WTC11 (cell line): ENCODE data around the gene TMEM127. TPM values are rescaled to one million over a fixed set of nuclear protein-coding genes. Genes with fewer than 3 reads are reported as not detected.

Source experiments
- ATAC-seq: fragments of 200-7000 bp; cut with Tn5 transposase; 2 replicates; pipeline ENCODE4 v1.10.0; 2021; ENCODE audit warnings: mild to moderate bottlenecking, moderate library complexity
- CTCF ChIA-PET: fragments of 300-600 bp; sonication (Branson Sonifier 250); formaldehyde crosslinking; loops from one replicate; lab custom pipeline; 2021; ENCODE audit warnings: antibody characterized with exemption; lab: Charles Lee
- POLR2A ChIA-PET: fragments of 350-600 bp; sonication (Branson Sonifier 250); formaldehyde crosslinking; loops from one replicate; lab custom pipeline; 2021; ENCODE audit warnings: antibody characterized with exemption; lab: Charles Lee
- DNase-seq: peaks from one replicate; pipeline ENCODE4 v3.0.0; 2021; ENCODE audit warnings: low spot score
- H3K27ac Mint-ChIP-seq: 2 replicates; pipeline ENCODE4 v1.8.0; 2021; ENCODE audit warnings: mixed read lengths
- H3K27me3 Mint-ChIP-seq: 2 replicates; pipeline ENCODE4 v1.8.0; 2021; ENCODE audit warnings: low read depth, mild to moderate bottlenecking, moderate library complexity, mixed read lengths
- H3K36me3 Mint-ChIP-seq: 2 replicates; pipeline ENCODE4 v1.8.0; 2021; ENCODE audit warnings: mixed read lengths
- H3K4me1 Mint-ChIP-seq: 2 replicates; pipeline ENCODE4 v1.8.0; 2022; ENCODE audit warnings: mixed read lengths
- H3K4me3 Mint-ChIP-seq: 2 replicates; pipeline ENCODE4 v1.8.0; 2021; ENCODE audit warnings: mild to moderate bottlenecking, moderate library complexity, mixed read lengths
- H3K9me3 Mint-ChIP-seq: 2 replicates; pipeline ENCODE4 v1.8.0; 2021; ENCODE audit warnings: mixed read lengths
- ATF6 ChIP-seq: sonication (generic); formaldehyde crosslinking; IDR thresholded peaks from 2 replicates; pipeline ENCODE4 v1.8.1; 2023; ENCODE audit warnings: mild to moderate bottlenecking, missing genetic modification reagents
- CDX4 ChIP-seq: fragments of 250-450 bp; sonication (Bioruptor Pico); IDR thresholded peaks from 2 replicates; pipeline ENCODE4 v1.9.0; 2021; ENCODE audit warnings: moderate library complexity, mild to moderate bottlenecking, inconsistent platforms, borderline replicate concordance
- CREB1 ChIP-seq: sonication (generic); formaldehyde crosslinking; IDR thresholded peaks from 2 replicates; pipeline ENCODE4 v1.8.0; 2023; ENCODE audit warnings: mild to moderate bottlenecking, missing genetic modification reagents
- ESRRA ChIP-seq: sonication (generic); formaldehyde crosslinking; IDR thresholded peaks from 2 replicates; pipeline ENCODE4 v1.8.1; 2022; ENCODE audit warnings: mild to moderate bottlenecking, missing genetic modification reagents, borderline replicate concordance
- IRF2 ChIP-seq: sonication (generic); formaldehyde crosslinking; IDR thresholded peaks from 2 replicates; pipeline ENCODE4 v1.8.0; 2022; ENCODE audit warnings: low read depth, missing genetic modification reagents, borderline replicate concordance
- JUN ChIP-seq: sonication (generic); formaldehyde crosslinking; IDR thresholded peaks from 2 replicates; pipeline ENCODE4 v1.8.0; 2023; ENCODE audit warnings: mild to moderate bottlenecking, missing genetic modification reagents
- MAX ChIP-seq: sonication (generic); formaldehyde crosslinking; IDR thresholded peaks from 2 replicates; pipeline ENCODE4 v1.8.0; 2022; ENCODE audit warnings: mild to moderate bottlenecking, missing genetic modification reagents
- MYBL2 ChIP-seq: sonication (generic); formaldehyde crosslinking; IDR thresholded peaks from 2 replicates; pipeline ENCODE4 v1.8.1; 2023; ENCODE audit warnings: mild to moderate bottlenecking, moderate library complexity, missing genetic modification reagents
- OVOL2 ChIP-seq: fragments of 250-450 bp; sonication (Bioruptor Pico); IDR thresholded peaks from 2 replicates; pipeline ENCODE4 v1.9.0; 2021; ENCODE audit warnings: mild to moderate bottlenecking, borderline replicate concordance
- PRDM15 ChIP-seq: sonication (generic); formaldehyde crosslinking; IDR thresholded peaks from 2 replicates; pipeline ENCODE4 v1.8.0; 2022; ENCODE audit warnings: missing genetic modification reagents
- PRRX2 ChIP-seq: fragments of 250-450 bp; sonication (Bioruptor Pico); IDR thresholded peaks from 2 replicates; pipeline ENCODE4 v1.8.0; 2021; ENCODE audit warnings: mild to moderate bottlenecking
- STAT6 ChIP-seq: sonication (generic); formaldehyde crosslinking; conservative IDR thresholded peaks from 2 replicates; pipeline ENCODE4 v1.8.1; 2023; ENCODE audit warnings: mild to moderate bottlenecking, low read depth, missing genetic modification reagents, moderate library complexity
- TEAD1 ChIP-seq: sonication (generic); formaldehyde crosslinking; IDR thresholded peaks from 2 replicates; pipeline ENCODE4 v1.8.0; 2022; ENCODE audit warnings: mild to moderate bottlenecking, missing genetic modification reagents
- ZNF263 ChIP-seq: sonication (generic); formaldehyde crosslinking; IDR thresholded peaks from 2 replicates; pipeline ENCODE4 v1.8.1; 2022; ENCODE audit warnings: low read depth, mild to moderate bottlenecking, moderate library complexity, missing genetic modification reagents
- ZNF317 ChIP-seq: sonication (generic); formaldehyde crosslinking; IDR thresholded peaks from 2 replicates; pipeline ENCODE4 v1.8.1; 2023; ENCODE audit warnings: low read depth, mild to moderate bottlenecking, moderate library complexity, missing genetic modification reagents, borderline replicate concordance
- ZNF425 ChIP-seq: fragments of 250-450 bp; sonication (Bioruptor Pico); conservative IDR thresholded peaks from 2 replicates; pipeline ENCODE4 v1.9.0; 2021; ENCODE audit warnings: mild to moderate bottlenecking
- ZNF671 ChIP-seq: fragments of 250-450 bp; sonication (Bioruptor Pico); IDR thresholded peaks from 2 replicates; pipeline ENCODE4 v1.8.0; 2021; ENCODE audit warnings: mild to moderate bottlenecking
- total RNA-seq: library from RNA; stranded (reverse); gene quantifications from 3 replicates; pipeline ENCODE4 v1.2.3, GENCODE V29; 2021
- TF ChIP-seq, protein P1 (sequence below): sonication (generic); formaldehyde crosslinking; IDR thresholded peaks from 2 replicates; pipeline ENCODE4 v1.8.1; 2023; ENCODE audit warnings: mild to moderate bottlenecking, moderate library complexity, missing genetic modification reagents

The TMEM127 gene
- total RNA-seq, 1 experiment from 2014 or later, result 22.9 TPM

- H3K9me3 Mint-ChIP-seq, result no peaks in the 10 kb centered on the region
- no peak overlapping the region for H3K4me3 Mint-ChIP-seq
- CTCF ChIA-PET, result no interaction called here
- no peak for TF ChIP-seq CDX4 (CRISPR knock-in tag)
- TF ChIP-seq OVOL2 (CRISPR knock-in tag), result no peak
- no peak for TF ChIP-seq ZNF263 (CRISPR knock-in tag)
- no peak for TF ChIP-seq TEAD1 (CRISPR knock-in tag)
- DNase-seq (no peak), ATAC-seq (no peak)
- H3K36me3 Mint-ChIP-seq, result no peaks in the 10 kb centered on the region
- POLR2A ChIA-PET, result no interaction called here
- H3K27me3 Mint-ChIP-seq, result no peaks in the 10 kb centered on the region
- H3K27ac Mint-ChIP-seq, result no peak overlapping the region
- H3K4me1 Mint-ChIP-seq, result peaks cover 13% of the 10 kb centered on the region
Observed at GRCh38 chr2:96238266-96238665, 27.5 kb downstream of the TMEM127 start.

- ATAC-seq, result no peak
- Mint-ChIP-seq H3K36me3 (no peaks in the 10 kb centered on the region), H3K27ac (no peak overlapping the region), H3K9me3 (no peaks in the 10 kb centered on the region), H3K4me3 (no peak overlapping the region), H3K27me3 (no peaks in the 10 kb centered on the region), H3K4me1 (peaks cover 13% of the 10 kb centered on the region)
- no peak for DNase-seq
- ChIA-PET POLR2A (no interaction called here), CTCF (interaction anchor here (1.3 to 1.7 kb wide), 2 partner anchors 98 to 120 kb away, joined by 3 to 4 read pairs; partner anchors contain the start of gene ASTL)
- TF ChIP-seq ZNF317 (CRISPR knock-in tag) (no peak), JUN (CRISPR knock-in tag) (no peak), MYBL2 (no peak), CREB1 (CRISPR knock-in tag) (no peak), IRF2 (CRISPR knock-in tag) (no peak), STAT6 (CRISPR knock-in tag) (no peak), ESRRA (CRISPR knock-in tag) (no peak), ZNF425 (CRISPR knock-in tag) (no peak), MAX (no peak), PRDM15 (CRISPR knock-in tag) (no peak), ATF6 (CRISPR knock-in tag) (no peak), ZNF671 (CRISPR knock-in tag) (no peak), PRRX2 (CRISPR knock-in tag) (no peak)
- TF ChIP-seq, protein P1, sequence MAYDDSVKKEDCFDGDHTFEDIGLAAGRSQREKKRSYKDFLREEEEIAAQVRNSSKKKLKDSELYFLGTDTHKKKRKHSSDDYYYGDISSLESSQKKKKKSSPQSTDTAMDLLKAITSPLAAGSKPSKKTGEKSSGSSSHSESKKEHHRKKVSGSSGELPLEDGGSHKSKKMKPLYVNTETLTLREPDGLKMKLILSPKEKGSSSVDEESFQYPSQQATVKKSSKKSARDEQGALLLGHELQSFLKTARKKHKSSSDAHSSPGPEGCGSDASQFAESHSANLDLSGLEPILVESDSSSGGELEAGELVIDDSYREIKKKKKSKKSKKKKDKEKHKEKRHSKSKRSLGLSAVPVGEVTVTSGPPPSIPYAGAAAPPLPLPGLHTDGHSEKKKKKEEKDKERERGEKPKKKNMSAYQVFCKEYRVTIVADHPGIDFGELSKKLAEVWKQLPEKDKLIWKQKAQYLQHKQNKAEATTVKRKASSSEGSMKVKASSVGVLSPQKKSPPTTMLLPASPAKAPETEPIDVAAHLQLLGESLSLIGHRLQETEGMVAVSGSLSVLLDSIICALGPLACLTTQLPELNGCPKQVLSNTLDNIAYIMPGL (CRISPR knock-in tag), result no peak
Observed at GRCh38 chr2:96236882-96237281, 28.9 kb downstream of the TMEM127 start.
